HCT116 (cell line): ENCODE measurements around the gene IGF2. TPM values are rescaled to one million over a fixed set of nuclear protein-coding genes. Genes with fewer than 3 reads are reported as not detected.

Experiments used
- ATAC-seq: fragments of 200-7000 bp; cut with Tn5 transposase; 2 replicates; pipeline ENCODE4 v1.9.1; 2020; ENCODE audit warnings: mild to moderate bottlenecking, moderate library complexity
- BruUV-seq: library from RNA; stranded (reverse); fragments of 400-500 nt; replicated peaks from 2 replicates; lab custom pipeline; 2021; lab: Mats Ljungman, UMichigan
- CTCF ChIA-PET: fragments of 300-600 bp; sonication (Branson Sonifier 250); formaldehyde crosslinking; loops from one replicate; lab custom pipeline; 2021; ENCODE audit warnings: antibody characterized with exemption; lab: Charles Lee
- POLR2A ChIA-PET: fragments of 300-600, 350-600 bp; sonication (Branson Sonifier 250); formaldehyde crosslinking; loops from one replicate; lab custom pipeline; 2021; ENCODE audit warnings: antibody characterized with exemption; lab: Charles Lee
- RAD21 ChIA-PET, 2 experiments: fragments of 300-600 bp; sonication (Branson Sonifier 250); formaldehyde crosslinking; loops; one replicate each; lab custom pipeline; 2023; ENCODE audit warnings: low total read pairs in 2 of 2; ENCODE audit not compliant: uncharacterized antibody in 2 of 2, unreplicated experiment in 2 of 2, low non-redundant PET in 1 of 2; lab: Charles Lee
- DNase-seq: peaks from one replicate; pipeline ENCODE4 v3.0.0-alpha.2; 2010; ENCODE audit warnings: low read depth, low spot score
- H2AFZ ChIP-seq: fragments of 200-600 bp; shearing (Covaris generic), sonication (generic); 2 replicates; pipeline ENCODE4 v1.6.1; 2017; ENCODE audit warnings: low read depth, mixed run types, mixed read lengths, antibody characterized with exemption, low read length; ENCODE audit not compliant: poor library complexity, severe bottlenecking
- H3K27ac ChIP-seq: 2 replicates; pipeline ENCODE4 v1.5.1; 2012; ENCODE audit warnings: low read depth, low read length
- H3K27me3 ChIP-seq: fragments of 200-600 bp; sonication (generic); 2 replicates; pipeline ENCODE4 v1.6.1; 2016; ENCODE audit warnings: mixed run types, low read length, mixed read lengths; ENCODE audit not compliant: insufficient read depth
- H3K36me3 ChIP-seq, 2 experiments: fragments of 200-500 bp in 1 of 2; fragments of 200-600 bp in 1 of 2; sonication (Bioruptor generic) in 1 of 2; sonication (generic) in 1 of 2; 2 replicates each; pipeline versions ENCODE4 v1.5.1 to v1.6.1; 2014 to 2016; ENCODE audit warnings: low read length in 2 of 2, inconsistent platforms in 1 of 2, mixed read lengths in 1 of 2, mixed run types in 1 of 2; ENCODE audit not compliant: insufficient read depth in 2 of 2, control insufficient read depth in 1 of 2
- H3K4me1 ChIP-seq, 2 experiments: fragments of 200-600 bp in 1 of 2; sonication (generic) in 1 of 2; 2 replicates each; pipeline versions ENCODE4 v1.5.1 to v1.6.1; 2012 to 2017; ENCODE audit warnings: low read length in 2 of 2, inconsistent platforms in 1 of 2, mild to moderate bottlenecking in 1 of 2, mixed read lengths in 1 of 2, mixed run types in 1 of 2, moderate library complexity in 1 of 2; ENCODE audit not compliant: insufficient read depth in 2 of 2, control insufficient read depth in 1 of 2
- H3K4me2 ChIP-seq: fragments of 200-600 bp; sonication (generic); 2 replicates; pipeline ENCODE4 v1.6.1; 2017; ENCODE audit warnings: mixed run types, low read length, mixed read lengths
- H3K4me3 ChIP-seq, 2 experiments: fragments of 200-600 bp in 1 of 2; sonication (generic) in 1 of 2; replicated peaks in 1 of 2; 2 replicates each; pipeline ENCODE4 v1.5.1; 2011 to 2016; ENCODE audit warnings: low read length in 2 of 2, control low read depth in 1 of 2, low read depth in 1 of 2, mild to moderate bottlenecking in 1 of 2, mixed read lengths in 1 of 2, mixed run types in 1 of 2
- H3K79me2 ChIP-seq: fragments of 200-600 bp; sonication (generic); 2 replicates; pipeline ENCODE4 v1.6.1; 2017; ENCODE audit warnings: mild to moderate bottlenecking, mixed run types, low read length, moderate library complexity, mixed read lengths; ENCODE audit not compliant: insufficient read depth
- H3K9ac ChIP-seq: fragments of 200-600 bp; sonication (generic); 2 replicates; pipeline ENCODE4 v1.6.1; 2016; ENCODE audit warnings: low read length, mixed read lengths
- H3K9me2 ChIP-seq: fragments of 200-600 bp; sonication (generic), shearing (Covaris generic); 2 replicates; pipeline ENCODE4 v1.6.1; 2017; ENCODE audit warnings: mixed run types, mild to moderate bottlenecking, moderate library complexity; ENCODE audit not compliant: insufficient read depth
- H3K9me3 ChIP-seq, 2 experiments: fragments of 200-500 bp in 1 of 2; fragments of 200-600 bp in 1 of 2; sonication (Bioruptor generic) in 1 of 2; sonication (generic) in 1 of 2; 2 replicates each; pipeline ENCODE4 v1.6.1; 2014 to 2017; ENCODE audit warnings: low read length in 2 of 2, mixed read lengths in 2 of 2, inconsistent platforms in 1 of 2, low read depth in 1 of 2, mild to moderate bottlenecking in 1 of 2, mixed run types in 1 of 2, moderate library complexity in 1 of 2; ENCODE audit not compliant: control insufficient read depth in 1 of 2, insufficient read depth in 1 of 2
- H4K20me1 ChIP-seq: fragments of 200-600 bp; sonication (generic), shearing (Covaris generic); 2 replicates; pipeline ENCODE4 v1.6.1; 2017; ENCODE audit warnings: mixed run types, mild to moderate bottlenecking, moderate library complexity; ENCODE audit not compliant: insufficient read depth
- CEBPB ChIP-seq: IDR thresholded peaks from 2 replicates; pipeline ENCODE4 v1.6.1; 2012; ENCODE audit warnings: low read depth
- EGR1 ChIP-seq: IDR thresholded peaks from 2 replicates; pipeline ENCODE4 v1.6.1; 2012; ENCODE audit warnings: low read depth
- ELF1 ChIP-seq: IDR thresholded peaks from 2 replicates; pipeline ENCODE4 v1.6.1; 2012; ENCODE audit warnings: low read depth, borderline replicate concordance
- EZH2 ChIP-seq: fragments of 200-600 bp; sonication (generic); IDR thresholded peaks from 2 replicates; pipeline ENCODE4 v1.6.1; 2017; ENCODE audit warnings: antibody characterized with exemption, mixed run types
- EZH2phosphoT487 ChIP-seq: fragments of 200-600 bp; IDR thresholded peaks from 2 replicates; pipeline ENCODE4 v1.6.1; 2018; ENCODE audit warnings: antibody characterized with exemption, borderline replicate concordance
- FOSL1 ChIP-seq: IDR thresholded peaks from 2 replicates; pipeline ENCODE4 v1.6.1; 2012; ENCODE audit warnings: low read depth
- POLR2AphosphoS5 ChIP-seq: IDR thresholded peaks from 2 replicates; pipeline ENCODE4 v1.6.1; 2011; ENCODE audit warnings: mild to moderate bottlenecking, low read depth, low read length, moderate library complexity
- RAD21 ChIP-seq: IDR thresholded peaks from 2 replicates; pipeline ENCODE4 v1.6.1; 2012; ENCODE audit warnings: low read depth, mild to moderate bottlenecking
- SIN3A ChIP-seq: IDR thresholded peaks from 2 replicates; pipeline ENCODE4 v1.6.1; 2012; ENCODE audit warnings: low read depth
- SRF ChIP-seq: IDR thresholded peaks from 2 replicates; pipeline ENCODE4 v1.6.1; 2012; ENCODE audit warnings: low read depth
- TCF7L2 ChIP-seq: IDR thresholded peaks from 2 replicates; pipeline ENCODE4 v1.7.0; 2011; ENCODE audit warnings: borderline replicate concordance, inconsistent platforms; ENCODE audit not compliant: insufficient read depth, insufficient read length; ENCODE audit errors: extremely low read depth
- YY1 ChIP-seq: IDR thresholded peaks from 2 replicates; pipeline ENCODE4 v1.6.1; 2011; ENCODE audit warnings: low read length, low read depth, moderate library complexity, mild to moderate bottlenecking; ENCODE audit not compliant: insufficient replicate concordance; ENCODE audit errors: extremely low read depth
- ZFX ChIP-seq: fragments of 450-650 bp; IDR thresholded peaks from 2 replicates; pipeline ENCODE4 v1.6.1; 2017
- ZNF274 ChIP-seq: fragments of 200-500 bp; sonication (Bioruptor generic); IDR thresholded peaks from 2 replicates; pipeline ENCODE4 v1.6.1; 2014; ENCODE audit warnings: mild to moderate bottlenecking, low read depth, low read length, inconsistent platforms
- intact Hi-C: fragments of 100-400 bp; cut with micrococcal nuclease; formaldehyde crosslinking; loops from 2 replicates; pipeline ENCODE4 v1.10.0; 2022
- total RNA-seq: library from RNA; stranded (reverse); gene quantifications from one replicate; pipeline ENCODE4 v1.2.1, GENCODE V29; 2021; ENCODE audit not compliant: unreplicated experiment
- TF ChIP-seq, protein P1 (sequence below): IDR thresholded peaks from 2 replicates; pipeline ENCODE4 v1.6.1; 2012; ENCODE audit warnings: low read depth
- TF ChIP-seq, protein P2 (sequence below): IDR thresholded peaks from 2 replicates; pipeline ENCODE4 v1.6.1; 2012
- TF ChIP-seq, protein P3 (sequence below): IDR thresholded peaks from 2 replicates; pipeline ENCODE4 v1.6.1; 2011; ENCODE audit warnings: mild to moderate bottlenecking, low read length, moderate library complexity; ENCODE audit not compliant: insufficient replicate concordance; ENCODE audit errors: extremely low read depth
- TF ChIP-seq, protein P4 (sequence below): IDR thresholded peaks from 2 replicates; pipeline ENCODE4 v1.6.1; 2012
- TF ChIP-seq, protein P5 (sequence below), 3 experiments: fragments of 200-600 bp in 1 of 3; sonication (generic) in 1 of 3; IDR thresholded peaks in 2 of 3; conservative IDR thresholded peaks in 1 of 3; 2 replicates each; pipeline ENCODE4 v1.5.1; 2012 to 2017; ENCODE audit warnings: low read depth in 2 of 3, low read length in 2 of 3, antibody characterized with exemption in 1 of 3, borderline replicate concordance in 1 of 3, control low read depth in 1 of 3, mild to moderate bottlenecking in 1 of 3, mixed read lengths in 1 of 3, mixed run types in 1 of 3, moderate library complexity in 1 of 3; ENCODE audit not compliant: insufficient read depth in 1 of 3

Gene IGF2
- total RNA-seq, 1 experiment from 2014 or later, result 17.9 TPM

DNA sequence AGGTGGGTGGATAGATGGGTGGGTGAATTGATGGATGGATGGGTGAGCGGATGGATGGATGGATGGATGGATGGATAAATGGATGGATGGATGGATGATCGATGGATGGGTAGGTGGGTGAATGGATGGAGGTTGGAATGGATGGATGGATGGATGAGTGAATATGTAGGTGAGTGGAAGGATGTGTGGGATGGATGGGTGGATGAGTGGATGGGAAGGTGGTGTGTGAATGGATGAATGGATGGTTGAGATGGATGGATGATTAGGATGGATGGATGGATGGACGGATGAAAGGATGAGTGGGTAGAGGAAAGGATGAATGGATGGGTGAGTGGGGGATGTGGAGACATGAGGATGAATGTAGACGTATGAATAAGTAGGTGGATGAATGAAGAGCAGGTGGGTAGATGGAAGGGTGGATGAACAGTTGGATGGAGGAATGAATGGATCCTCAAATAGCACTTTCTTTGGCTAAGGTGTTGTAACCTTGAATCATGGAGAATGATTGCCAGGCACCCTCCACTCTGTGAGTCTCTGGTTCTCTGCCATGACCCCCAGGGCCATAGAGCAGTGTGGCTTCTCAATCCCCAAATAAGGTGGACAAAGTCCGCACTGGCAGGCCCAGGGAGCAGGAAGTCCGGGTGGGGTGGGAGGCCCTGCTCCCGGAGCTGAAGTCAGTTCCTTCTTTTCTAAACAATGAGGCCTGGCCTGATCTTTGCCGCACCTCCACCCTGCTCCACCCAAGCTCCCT is 36.9 kb downstream of the IGF2 start:
- ChIA-PET POLR2A (no interaction called here), CTCF (no interaction called here), RAD21 (no interaction called here)
- H2AFZ ChIP-seq, result no peak overlapping the region
- H3K79me2 ChIP-seq, result no peaks in the 10 kb centered on the region
- no peaks in the 10 kb centered on the region for H3K9me3 ChIP-seq
- H3K4me3 ChIP-seq, result no peak overlapping the region
- H3K4me1 ChIP-seq, result peaks cover 0 to 3% of the 10 kb centered on the region in 2 experiments; a peak in 2 of 4 replicates
- ATAC-seq, result no peak
- H3K36me3 ChIP-seq, result no peaks in the 10 kb centered on the region
- no TSS peak for BruUV-seq
- 0 out of 2 replicates have a peak, but pooled peaks cover 2% of the 10 kb centered on the region for H3K27me3 ChIP-seq
- no peak overlapping the region for H3K4me2 ChIP-seq
- no peaks in the 10 kb centered on the region for H4K20me1 ChIP-seq
- H3K9ac ChIP-seq, result no peak overlapping the region
- intact Hi-C loops, result no loop called here
- H3K27ac ChIP-seq, result no peak overlapping the region
- no peak for DNase-seq
- H3K9me2 ChIP-seq, result no peaks in the 10 kb centered on the region
- TF ChIP-seq SIN3A, result no peak
- TF ChIP-seq POLR2AphosphoS5, result no peak
- TF ChIP-seq YY1, result no peak
- TF ChIP-seq TCF7L2, result no peak
- TF ChIP-seq, protein P1, sequence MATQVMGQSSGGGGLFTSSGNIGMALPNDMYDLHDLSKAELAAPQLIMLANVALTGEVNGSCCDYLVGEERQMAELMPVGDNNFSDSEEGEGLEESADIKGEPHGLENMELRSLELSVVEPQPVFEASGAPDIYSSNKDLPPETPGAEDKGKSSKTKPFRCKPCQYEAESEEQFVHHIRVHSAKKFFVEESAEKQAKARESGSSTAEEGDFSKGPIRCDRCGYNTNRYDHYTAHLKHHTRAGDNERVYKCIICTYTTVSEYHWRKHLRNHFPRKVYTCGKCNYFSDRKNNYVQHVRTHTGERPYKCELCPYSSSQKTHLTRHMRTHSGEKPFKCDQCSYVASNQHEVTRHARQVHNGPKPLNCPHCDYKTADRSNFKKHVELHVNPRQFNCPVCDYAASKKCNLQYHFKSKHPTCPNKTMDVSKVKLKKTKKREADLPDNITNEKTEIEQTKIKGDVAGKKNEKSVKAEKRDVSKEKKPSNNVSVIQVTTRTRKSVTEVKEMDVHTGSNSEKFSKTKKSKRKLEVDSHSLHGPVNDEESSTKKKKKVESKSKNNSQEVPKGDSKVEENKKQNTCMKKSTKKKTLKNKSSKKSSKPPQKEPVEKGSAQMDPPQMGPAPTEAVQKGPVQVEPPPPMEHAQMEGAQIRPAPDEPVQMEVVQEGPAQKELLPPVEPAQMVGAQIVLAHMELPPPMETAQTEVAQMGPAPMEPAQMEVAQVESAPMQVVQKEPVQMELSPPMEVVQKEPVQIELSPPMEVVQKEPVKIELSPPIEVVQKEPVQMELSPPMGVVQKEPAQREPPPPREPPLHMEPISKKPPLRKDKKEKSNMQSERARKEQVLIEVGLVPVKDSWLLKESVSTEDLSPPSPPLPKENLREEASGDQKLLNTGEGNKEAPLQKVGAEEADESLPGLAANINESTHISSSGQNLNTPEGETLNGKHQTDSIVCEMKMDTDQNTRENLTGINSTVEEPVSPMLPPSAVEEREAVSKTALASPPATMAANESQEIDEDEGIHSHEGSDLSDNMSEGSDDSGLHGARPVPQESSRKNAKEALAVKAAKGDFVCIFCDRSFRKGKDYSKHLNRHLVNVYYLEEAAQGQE, result no peak
- no peak for TF ChIP-seq ZNF274
- no peak for TF ChIP-seq EZH2phosphoT487
- TF ChIP-seq, protein P2, sequence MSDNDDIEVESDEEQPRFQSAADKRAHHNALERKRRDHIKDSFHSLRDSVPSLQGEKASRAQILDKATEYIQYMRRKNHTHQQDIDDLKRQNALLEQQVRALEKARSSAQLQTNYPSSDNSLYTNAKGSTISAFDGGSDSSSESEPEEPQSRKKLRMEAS, result no peak
- TF ChIP-seq SRF, result no peak
- TF ChIP-seq EZH2, result no peak
- TF ChIP-seq ZFX, result no peak
- TF ChIP-seq RAD21, result no peak
- TF ChIP-seq, protein P3, sequence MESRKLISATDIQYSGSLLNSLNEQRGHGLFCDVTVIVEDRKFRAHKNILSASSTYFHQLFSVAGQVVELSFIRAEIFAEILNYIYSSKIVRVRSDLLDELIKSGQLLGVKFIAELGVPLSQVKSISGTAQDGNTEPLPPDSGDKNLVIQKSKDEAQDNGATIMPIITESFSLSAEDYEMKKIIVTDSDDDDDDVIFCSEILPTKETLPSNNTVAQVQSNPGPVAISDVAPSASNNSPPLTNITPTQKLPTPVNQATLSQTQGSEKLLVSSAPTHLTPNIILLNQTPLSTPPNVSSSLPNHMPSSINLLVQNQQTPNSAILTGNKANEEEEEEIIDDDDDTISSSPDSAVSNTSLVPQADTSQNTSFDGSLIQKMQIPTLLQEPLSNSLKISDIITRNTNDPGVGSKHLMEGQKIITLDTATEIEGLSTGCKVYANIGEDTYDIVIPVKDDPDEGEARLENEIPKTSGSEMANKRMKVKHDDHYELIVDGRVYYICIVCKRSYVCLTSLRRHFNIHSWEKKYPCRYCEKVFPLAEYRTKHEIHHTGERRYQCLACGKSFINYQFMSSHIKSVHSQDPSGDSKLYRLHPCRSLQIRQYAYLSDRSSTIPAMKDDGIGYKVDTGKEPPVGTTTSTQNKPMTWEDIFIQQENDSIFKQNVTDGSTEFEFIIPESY, result no peak
- no peak for TF ChIP-seq FOSL1
- TF ChIP-seq, protein P4, sequence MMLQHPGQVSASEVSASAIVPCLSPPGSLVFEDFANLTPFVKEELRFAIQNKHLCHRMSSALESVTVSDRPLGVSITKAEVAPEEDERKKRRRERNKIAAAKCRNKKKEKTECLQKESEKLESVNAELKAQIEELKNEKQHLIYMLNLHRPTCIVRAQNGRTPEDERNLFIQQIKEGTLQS, result no peak
- no peak for TF ChIP-seq ELF1
- no peak for TF ChIP-seq CEBPB
- TF ChIP-seq, protein P5, sequence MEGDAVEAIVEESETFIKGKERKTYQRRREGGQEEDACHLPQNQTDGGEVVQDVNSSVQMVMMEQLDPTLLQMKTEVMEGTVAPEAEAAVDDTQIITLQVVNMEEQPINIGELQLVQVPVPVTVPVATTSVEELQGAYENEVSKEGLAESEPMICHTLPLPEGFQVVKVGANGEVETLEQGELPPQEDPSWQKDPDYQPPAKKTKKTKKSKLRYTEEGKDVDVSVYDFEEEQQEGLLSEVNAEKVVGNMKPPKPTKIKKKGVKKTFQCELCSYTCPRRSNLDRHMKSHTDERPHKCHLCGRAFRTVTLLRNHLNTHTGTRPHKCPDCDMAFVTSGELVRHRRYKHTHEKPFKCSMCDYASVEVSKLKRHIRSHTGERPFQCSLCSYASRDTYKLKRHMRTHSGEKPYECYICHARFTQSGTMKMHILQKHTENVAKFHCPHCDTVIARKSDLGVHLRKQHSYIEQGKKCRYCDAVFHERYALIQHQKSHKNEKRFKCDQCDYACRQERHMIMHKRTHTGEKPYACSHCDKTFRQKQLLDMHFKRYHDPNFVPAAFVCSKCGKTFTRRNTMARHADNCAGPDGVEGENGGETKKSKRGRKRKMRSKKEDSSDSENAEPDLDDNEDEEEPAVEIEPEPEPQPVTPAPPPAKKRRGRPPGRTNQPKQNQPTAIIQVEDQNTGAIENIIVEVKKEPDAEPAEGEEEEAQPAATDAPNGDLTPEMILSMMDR (IDR thresholded peaks at IDR 0.05 in 2 of 3, conservative IDR thresholded peaks at IDR 0.05 in 1 of 3; ENCODE audit: borderline replicate concordance in 1 of 3, insufficient read depth in 1 of 3, low read depth in 2 of 3, low read length in 2 of 3), result no peak
- TF ChIP-seq EGR1, result no peak
